SK-N-SH treated with all-trans-retinoic acid at 6 μM for 48 hours (cell line): ENCODE measurements around the gene WIPF1.

Experiments used
- CSDC2 ChIP-seq: fragments of 250-450 bp; sonication (Bioruptor Pico); IDR thresholded peaks from 2 replicates; pipeline ENCODE4 v1.5.0; 2020; ENCODE audit warnings: mild to moderate bottlenecking, moderate library complexity
- ESRRG ChIP-seq: fragments of 250-450 bp; sonication (Bioruptor Pico); IDR thresholded peaks from 2 replicates; pipeline ENCODE4 v1.6.1; 2021; ENCODE audit warnings: mild to moderate bottlenecking
- GLIS3 ChIP-seq: fragments of 250-450 bp; sonication (Bioruptor Pico); IDR thresholded peaks from 2 replicates; pipeline ENCODE4 v1.5.0; 2020; ENCODE audit warnings: mild to moderate bottlenecking, moderate library complexity
- ISL1 ChIP-seq: fragments of 250-450 bp; sonication (Bioruptor Pico); IDR thresholded peaks from 2 replicates; pipeline ENCODE4 v2.1.2; 2022; ENCODE audit warnings: mild to moderate bottlenecking, moderate library complexity
- PATZ1 ChIP-seq: fragments of 250-450 bp; sonication (Bioruptor Pico); IDR thresholded peaks from 2 replicates; pipeline ENCODE4 v1.8.0; 2020; ENCODE audit warnings: mild to moderate bottlenecking, moderate library complexity, borderline replicate concordance
- POU6F1 ChIP-seq: fragments of 250-450 bp; sonication (Bioruptor Pico); IDR thresholded peaks from 2 replicates; pipeline ENCODE4 v1.8.0; 2021; ENCODE audit warnings: low read depth, mild to moderate bottlenecking, moderate library complexity, borderline replicate concordance
- RARB ChIP-seq: fragments of 250-450 bp; sonication (Bioruptor Pico); IDR thresholded peaks from 2 replicates; pipeline ENCODE4 v1.8.0; 2021; ENCODE audit warnings: mild to moderate bottlenecking, moderate library complexity
- TCF4 ChIP-seq: fragments of 250-450 bp; sonication (Bioruptor Pico); IDR thresholded peaks from 2 replicates; pipeline ENCODE4 v1.8.0; 2021; ENCODE audit warnings: mild to moderate bottlenecking, moderate library complexity, borderline replicate concordance
- TOX ChIP-seq: fragments of 250-450 bp; sonication (Bioruptor Pico); IDR thresholded peaks from 2 replicates; pipeline ENCODE4 v1.8.0; 2021; ENCODE audit warnings: mild to moderate bottlenecking, moderate library complexity, borderline replicate concordance
- ZC3H10 ChIP-seq: fragments of 250-450 bp; sonication (Bioruptor Pico); IDR thresholded peaks from 2 replicates; pipeline ENCODE4 v1.5.1; 2021; ENCODE audit warnings: mild to moderate bottlenecking, moderate library complexity
- ZFP3 ChIP-seq: fragments of 250-450 bp; sonication (Bioruptor Pico); IDR thresholded peaks from 2 replicates; pipeline ENCODE4 v1.5.0; 2020; ENCODE audit warnings: mild to moderate bottlenecking, moderate library complexity
- ZNF565 ChIP-seq: fragments of 450-650 bp; formaldehyde crosslinking; conservative IDR thresholded peaks from 2 replicates; pipeline ENCODE4 v1.5.0; 2020; ENCODE audit warnings: low read depth, mild to moderate bottlenecking, moderate library complexity

- TF ChIP-seq ZFP3 (CRISPR knock-in tag) (no peak), ESRRG (CRISPR knock-in tag) (no peak), ZC3H10 (CRISPR knock-in tag) (no peak), TOX (CRISPR knock-in tag) (no peak), PATZ1 (CRISPR knock-in tag) (no peak), CSDC2 (CRISPR knock-in tag) (no peak), ZNF565 (CRISPR knock-in tag) (no peak), GLIS3 (CRISPR knock-in tag) (no peak), TCF4 (CRISPR knock-in tag) (no peak), POU6F1 (CRISPR knock-in tag) (no peak), RARB (CRISPR knock-in tag) (no peak), ISL1 (CRISPR knock-in tag) (no peak)
Measured at GRCh38 chr2:174635776-174636404, 38.3 kb upstream of the WIPF1 start.
